Measurements from ENCODE around the gene ADRA2C. TPM values are rescaled to one million over a fixed set of nuclear protein-coding genes. Genes with fewer than 3 reads are reported as not detected.

ADRA2C gene
- total RNA-seq, 1 donor from 2014 or later, result 7.9 TPM

DNA sequence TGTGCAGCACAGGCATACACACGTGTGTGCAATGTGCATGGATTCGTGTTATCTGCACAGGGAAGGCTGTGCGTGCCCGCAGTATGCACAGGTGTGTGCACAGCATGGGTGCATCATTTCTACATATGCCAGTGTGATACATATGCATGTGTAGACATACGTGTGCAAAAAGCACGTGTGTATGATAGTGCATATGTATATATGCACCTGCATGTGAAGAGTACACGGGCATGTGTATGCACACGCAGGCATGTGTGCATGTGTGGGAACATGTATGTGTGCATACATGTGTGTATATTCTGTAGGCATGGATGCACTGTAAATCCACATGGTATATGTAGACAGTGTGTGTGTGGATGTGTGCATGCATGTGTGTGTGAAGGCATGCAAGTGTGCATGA is 3.9 kb upstream of the ADRA2C start:
- Mint-ChIP-seq H3K4me1 (ENCODE audit: unreplicated experiment) (peaks cover 4% of the 10 kb centered on the region), H3K9me3 (no peaks in the 10 kb centered on the region), H3K4me3 (no peak overlapping the region), H3K27ac (no peak overlapping the region), H3K27me3 (peaks cover 20% of the 10 kb centered on the region), H3K36me3 (no peaks in the 10 kb centered on the region)
- DNase-seq (ENCODE audit: extremely low spot score, unreplicated experiment), result no peak
- TF ChIP-seq CTCF (conservative IDR thresholded peaks at IDR 0.05), result no peak

- H3K9me3 Mint-ChIP-seq, result no peaks in the 10 kb centered on the region
- H3K4me3 Mint-ChIP-seq, result no peak overlapping the region
- no peak for TF ChIP-seq CTCF (conservative IDR thresholded peaks at IDR 0.05)
- no peak for DNase-seq (ENCODE audit: extremely low spot score, unreplicated experiment)
- H3K27me3 Mint-ChIP-seq, result peaks cover 24% of the 10 kb centered on the region
- H3K27ac Mint-ChIP-seq, result no peak overlapping the region
- H3K4me1 Mint-ChIP-seq (ENCODE audit: unreplicated experiment), result peaks cover 8% of the 10 kb centered on the region
- H3K36me3 Mint-ChIP-seq, result no peaks in the 10 kb centered on the region
Measured at GRCh38 chr4:3762753-3763549, 3.2 kb upstream of the ADRA2C start.

- no peaks in the 10 kb centered on the region for H3K36me3 Mint-ChIP-seq
- H3K4me3 Mint-ChIP-seq, result peak overlapping the region; percentile 82
- TF ChIP-seq CTCF (conservative IDR thresholded peaks at IDR 0.05), result peak; percentile 60
- H3K9me3 Mint-ChIP-seq, result no peaks in the 10 kb centered on the region
- H3K27me3 Mint-ChIP-seq, result peaks cover 38% of the 10 kb centered on the region
- no peak overlapping the region for H3K27ac Mint-ChIP-seq
- DNase-seq (ENCODE audit: extremely low spot score, unreplicated experiment), result peak; percentile 79
- H3K4me1 Mint-ChIP-seq (ENCODE audit: unreplicated experiment), result peaks cover 8% of the 10 kb centered on the region
Measured at GRCh38 chr4:3765271-3766035, 732 bp upstream of the ADRA2C start.

DNA sequence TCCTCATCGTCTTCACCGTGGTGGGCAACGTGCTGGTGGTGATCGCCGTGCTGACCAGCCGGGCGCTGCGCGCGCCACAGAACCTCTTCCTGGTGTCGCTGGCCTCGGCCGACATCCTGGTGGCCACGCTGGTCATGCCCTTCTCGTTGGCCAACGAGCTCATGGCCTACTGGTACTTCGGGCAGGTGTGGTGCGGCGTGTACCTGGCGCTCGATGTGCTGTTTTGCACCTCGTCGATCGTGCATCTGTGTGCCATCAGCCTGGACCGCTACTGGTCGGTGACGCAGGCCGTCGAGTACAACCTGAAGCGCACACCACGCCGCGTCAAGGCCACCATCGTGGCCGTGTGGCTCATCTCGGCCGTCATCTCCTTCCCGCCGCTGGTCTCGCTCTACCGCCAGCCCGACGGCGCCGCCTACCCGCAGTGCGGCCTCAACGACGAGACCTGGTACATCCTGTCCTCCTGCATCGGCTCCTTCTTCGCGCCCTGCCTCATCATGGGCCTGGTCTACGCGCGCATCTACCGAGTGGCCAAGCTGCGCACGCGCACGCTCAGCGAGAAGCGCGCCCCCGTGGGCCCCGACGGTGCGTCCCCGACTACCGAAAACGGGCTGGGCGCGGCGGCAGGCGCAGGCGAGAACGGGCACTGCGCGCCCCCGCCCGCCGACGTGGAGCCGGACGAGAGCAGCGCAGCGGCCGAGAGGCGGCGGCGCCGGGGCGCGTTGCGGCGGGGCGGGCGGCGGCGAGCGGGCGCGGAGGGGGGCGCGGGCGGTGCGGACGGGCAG is 792 bp downstream of the ADRA2C start:
- no peak for DNase-seq (ENCODE audit: extremely low spot score, unreplicated experiment)
- H3K4me3 Mint-ChIP-seq, result peak overlapping the region; percentile 89
- peak; percentile 36 for TF ChIP-seq CTCF (conservative IDR thresholded peaks at IDR 0.05)
- no peaks in the 10 kb centered on the region for H3K9me3 Mint-ChIP-seq
- peaks cover 51% of the 10 kb centered on the region for H3K27me3 Mint-ChIP-seq
- peaks cover 8% of the 10 kb centered on the region for H3K4me1 Mint-ChIP-seq (ENCODE audit: unreplicated experiment)
- no peak overlapping the region for H3K27ac Mint-ChIP-seq
- H3K36me3 Mint-ChIP-seq, result no peaks in the 10 kb centered on the region

- Mint-ChIP-seq H3K36me3 (no peaks in the 10 kb centered on the region), H3K27ac (no peak overlapping the region), H3K4me3 (peak overlapping the region; percentile 88), H3K4me1 (ENCODE audit: unreplicated experiment) (peaks cover 8% of the 10 kb centered on the region), H3K27me3 (peaks cover 50% of the 10 kb centered on the region), H3K9me3 (no peaks in the 10 kb centered on the region)
- peak; percentile 61 for TF ChIP-seq CTCF (conservative IDR thresholded peaks at IDR 0.05)
- DNase-seq (ENCODE audit: extremely low spot score, unreplicated experiment), result no peak
Measured at GRCh38 chr4:3767570-3768288, 1.5 kb downstream of the ADRA2C start.
